Spleen (tissue), 7 donors: ENCODE measurements around the gene LRRFIP2.

Source experiments
- POLR2A ChIP-seq, 3 donors: fragments of 450-650 bp; IDR thresholded peaks; one replicate each; pipeline ENCODE4 v1.5.1; 2017; ENCODE audit warnings: antibody characterized with exemption in 3 of 3, mild to moderate bottlenecking in 1 of 3
- TF ChIP-seq, protein P1 (sequence below), 11 experiments: fragments of 200-600 bp in 7 of 11; fragments of 450-650 bp in 4 of 11; sonication (generic) in 4 of 11; IDR thresholded peaks in 8 of 11; conservative IDR thresholded peaks in 3 of 11; 1 replicate in 7 of 11; 2 replicates in 4 of 11; pipeline versions ENCODE4 v1.4.0 to v1.8.0; 2016 to 2021; ENCODE audit warnings: antibody characterized with exemption in 11 of 11, inconsistent platforms in 4 of 11, mild to moderate bottlenecking in 1 of 11
- donor health status: DM: no; HTN: no; CAD: no; lungs with moderate emphysema.
- donor health status: DM: no; HTN: no; CAD: no.
- donor health status: DM: no; HTN: no; CAD: no.

GRCh38 chr3:37162501-37163245, 11.7 kb downstream of the LRRFIP2 start:
- TF ChIP-seq, protein P1, sequence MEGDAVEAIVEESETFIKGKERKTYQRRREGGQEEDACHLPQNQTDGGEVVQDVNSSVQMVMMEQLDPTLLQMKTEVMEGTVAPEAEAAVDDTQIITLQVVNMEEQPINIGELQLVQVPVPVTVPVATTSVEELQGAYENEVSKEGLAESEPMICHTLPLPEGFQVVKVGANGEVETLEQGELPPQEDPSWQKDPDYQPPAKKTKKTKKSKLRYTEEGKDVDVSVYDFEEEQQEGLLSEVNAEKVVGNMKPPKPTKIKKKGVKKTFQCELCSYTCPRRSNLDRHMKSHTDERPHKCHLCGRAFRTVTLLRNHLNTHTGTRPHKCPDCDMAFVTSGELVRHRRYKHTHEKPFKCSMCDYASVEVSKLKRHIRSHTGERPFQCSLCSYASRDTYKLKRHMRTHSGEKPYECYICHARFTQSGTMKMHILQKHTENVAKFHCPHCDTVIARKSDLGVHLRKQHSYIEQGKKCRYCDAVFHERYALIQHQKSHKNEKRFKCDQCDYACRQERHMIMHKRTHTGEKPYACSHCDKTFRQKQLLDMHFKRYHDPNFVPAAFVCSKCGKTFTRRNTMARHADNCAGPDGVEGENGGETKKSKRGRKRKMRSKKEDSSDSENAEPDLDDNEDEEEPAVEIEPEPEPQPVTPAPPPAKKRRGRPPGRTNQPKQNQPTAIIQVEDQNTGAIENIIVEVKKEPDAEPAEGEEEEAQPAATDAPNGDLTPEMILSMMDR (IDR thresholded peaks at IDR 0.05 in 8 of 11, conservative IDR thresholded peaks at IDR 0.05 in 3 of 11), result no peak
- TF ChIP-seq POLR2A (IDR thresholded peaks at IDR 0.05), result no peak
